NCI-H2196 treated with DMSO at 0.1 percent for 48 hours (cell line): ENCODE measurements around the gene CELSR1.

ENCODE experiments used
- DNase-seq: peaks from one replicate; lab custom pipeline; 2025; ENCODE audit not compliant: unreplicated experiment; lab: John Stamatoyannopoulos, UW

The CELSR1 gene

DNA sequence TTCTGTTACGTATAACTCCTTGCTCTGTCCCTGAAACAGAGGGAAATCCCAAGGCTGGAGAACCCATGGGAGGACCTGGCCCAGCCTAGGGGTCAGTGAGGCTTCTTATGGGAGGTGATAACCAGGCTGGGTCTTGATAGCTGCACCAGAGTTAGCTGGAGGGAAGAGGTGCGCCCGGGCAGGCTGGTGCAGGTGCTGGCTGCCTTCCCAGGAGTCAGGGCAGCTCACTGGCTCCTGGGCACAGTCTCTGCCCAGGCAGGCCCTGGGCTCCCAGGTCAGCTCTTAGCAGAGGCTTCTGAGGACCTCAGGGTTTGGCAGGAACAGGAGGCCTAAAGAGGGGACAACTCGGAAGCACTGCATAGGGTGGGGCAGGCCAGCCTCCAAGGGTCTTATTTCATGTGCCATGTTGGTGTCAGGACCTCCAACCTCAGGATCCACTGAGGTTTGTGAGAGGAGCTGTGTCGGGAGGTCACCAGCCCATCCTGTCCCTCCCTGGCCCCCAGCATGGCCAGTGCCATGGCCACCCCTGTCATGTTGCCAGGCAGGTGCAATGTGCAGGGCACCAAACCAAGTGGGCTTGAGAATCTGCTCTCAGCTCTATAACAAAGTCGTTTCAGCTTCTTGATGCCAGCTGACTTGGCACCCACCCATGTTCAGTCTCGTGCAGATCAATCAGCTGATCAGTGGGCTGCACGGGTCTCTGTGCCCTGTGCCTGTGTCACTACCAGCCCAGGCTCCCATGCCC, 20.5 kb upstream of the CELSR1 start:
- peak; percentile 26 for DNase-seq

DNA sequence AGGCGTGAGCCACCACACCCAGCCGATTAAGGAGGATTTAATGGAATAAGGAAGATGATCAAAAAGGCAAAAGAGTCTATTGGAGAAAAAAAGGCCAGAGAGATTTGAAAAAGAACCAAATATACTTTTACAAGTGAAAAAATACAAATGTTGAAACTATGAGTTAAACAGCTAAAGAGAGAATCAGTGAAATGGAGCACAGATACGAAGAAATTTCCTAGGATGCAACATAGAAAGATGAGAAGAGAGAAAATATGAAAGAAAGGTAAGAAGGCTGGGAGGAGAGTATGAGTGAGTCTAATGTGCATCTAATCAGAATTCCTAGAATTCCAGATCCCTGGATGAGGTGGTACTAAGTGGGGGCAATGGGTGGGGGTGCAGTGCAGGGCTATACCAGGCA, 19.4 kb upstream of the CELSR1 start:
- DNase-seq: no peak

DNA sequence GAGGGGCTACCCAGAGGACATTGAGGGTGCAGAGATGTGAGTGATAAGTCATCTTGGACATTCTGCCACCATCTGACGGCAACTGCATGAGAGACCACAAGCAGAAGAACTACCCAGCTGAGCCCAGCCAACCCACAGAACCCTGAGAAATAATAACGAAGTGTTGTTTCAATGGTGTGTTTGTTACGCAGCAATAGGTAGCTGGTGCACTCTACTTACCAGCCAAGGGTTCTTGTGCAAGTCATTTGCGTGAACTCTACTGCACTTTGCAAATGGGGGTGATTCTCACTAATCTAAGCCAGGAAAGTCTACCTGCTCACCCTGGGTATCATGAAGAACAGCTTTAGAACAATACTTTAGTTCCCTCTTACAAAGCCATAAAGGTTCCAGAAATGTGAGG, 15.8 kb upstream of the CELSR1 start:
- no peak for DNase-seq

DNA sequence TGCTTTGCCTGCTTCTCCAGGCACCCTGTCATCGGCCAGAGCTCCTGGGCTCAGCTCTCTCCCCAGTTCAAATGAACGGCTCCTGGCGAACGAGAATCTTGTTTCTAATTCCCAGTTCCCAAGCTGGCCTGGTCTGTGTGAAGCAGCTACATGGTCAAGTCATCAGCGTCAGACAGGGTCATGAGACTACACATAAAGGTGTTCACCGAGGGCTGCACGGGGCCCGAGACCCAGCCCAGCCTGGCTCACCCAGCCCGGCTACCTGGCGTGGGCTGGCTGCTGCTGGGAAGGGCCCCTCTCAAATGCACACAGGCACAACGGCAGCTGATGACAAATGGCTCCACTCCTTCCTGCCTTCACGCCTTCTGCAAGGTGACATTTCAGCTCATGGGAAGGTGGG, 14.6 kb upstream of the CELSR1 start:
- no peak for DNase-seq

DNA sequence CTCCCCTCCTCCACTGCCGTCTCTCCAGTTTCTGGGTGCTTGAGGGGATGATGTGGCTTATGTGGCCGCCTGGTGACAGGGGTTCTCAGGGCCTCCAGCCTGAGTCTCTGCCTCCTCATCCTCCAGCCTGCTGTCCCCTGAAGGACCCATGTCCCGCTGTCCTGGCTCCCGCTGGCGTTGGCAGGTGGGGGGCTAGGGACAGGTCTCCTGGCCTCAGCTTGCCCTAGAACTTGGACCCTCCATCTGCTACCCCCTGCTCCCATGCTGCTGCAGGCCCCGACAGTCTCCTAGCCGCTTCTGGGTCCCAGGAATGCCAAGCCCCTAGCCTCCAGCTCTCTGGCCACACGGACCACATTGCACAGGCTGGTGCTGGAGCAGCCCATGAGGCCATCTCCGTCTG, 13.9 kb upstream of the CELSR1 start:
- no peak for DNase-seq

DNA sequence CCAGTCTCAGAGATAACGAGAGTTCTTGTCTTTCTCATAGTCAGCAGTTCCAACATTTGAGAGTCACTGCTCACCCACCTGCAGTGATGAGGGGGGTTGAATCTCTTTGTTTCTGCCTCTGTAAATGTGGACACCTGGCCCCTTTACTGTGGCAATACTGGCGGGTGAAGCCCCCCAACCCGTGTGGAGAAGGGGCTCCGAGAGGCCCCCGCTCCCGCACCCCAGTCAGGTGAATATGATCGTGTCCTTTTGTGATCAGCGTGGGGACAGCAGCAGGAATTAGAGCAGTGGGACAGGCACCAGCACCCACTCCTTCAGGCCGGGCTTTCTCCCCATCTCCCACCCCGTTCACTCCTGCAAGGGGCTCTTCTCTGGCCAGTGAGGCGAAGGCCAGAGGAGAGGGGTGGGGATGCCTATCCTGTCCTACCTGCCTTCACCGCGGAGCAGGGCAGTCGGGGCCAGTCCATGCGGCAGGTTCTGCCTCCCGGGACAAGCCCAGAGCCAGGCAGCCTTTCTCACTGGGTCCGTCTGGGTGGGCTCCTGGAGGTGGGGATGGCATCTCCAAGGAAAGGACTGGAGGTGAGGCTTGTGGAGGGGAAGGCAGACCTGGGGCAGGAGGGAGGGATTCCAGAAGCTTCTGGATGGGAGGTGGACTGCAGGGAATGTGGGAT, 12.7 kb upstream of the CELSR1 start:
- DNase-seq: no peak

DNA sequence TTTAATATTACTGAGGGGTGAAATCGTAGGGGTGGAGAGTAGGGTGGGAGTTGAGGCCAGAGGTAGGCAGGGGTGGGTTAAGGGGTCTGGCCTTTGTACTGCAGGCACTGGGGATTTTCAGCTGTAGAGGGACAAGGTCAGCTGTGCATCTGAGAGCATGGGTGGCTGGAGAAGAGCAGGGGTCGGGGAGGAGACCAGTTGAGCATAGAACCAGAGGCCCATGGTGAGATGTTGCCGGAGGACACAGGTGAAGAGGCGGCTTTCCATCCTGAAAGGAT, 12.1 kb upstream of the CELSR1 start:
- no peak for DNase-seq

DNA sequence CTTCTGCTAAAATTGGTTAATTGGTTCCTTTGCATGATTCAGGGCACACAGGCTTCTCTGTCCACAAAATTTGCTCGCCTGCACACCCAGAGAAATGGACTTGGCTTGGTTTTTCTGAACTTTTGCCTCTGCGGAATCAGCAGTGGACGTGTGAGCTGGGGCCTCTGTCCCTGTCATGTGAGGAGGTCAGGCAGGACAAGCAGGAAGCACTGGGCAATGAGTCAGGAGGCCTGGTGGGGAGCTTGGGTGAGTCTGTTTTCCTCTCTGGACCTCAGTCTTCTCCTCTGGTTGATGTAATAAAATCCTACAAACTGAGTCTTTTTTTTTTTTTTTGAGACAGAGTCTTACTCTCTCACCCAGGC, 10.4 kb upstream of the CELSR1 start:
- DNase-seq: no peak

DNA sequence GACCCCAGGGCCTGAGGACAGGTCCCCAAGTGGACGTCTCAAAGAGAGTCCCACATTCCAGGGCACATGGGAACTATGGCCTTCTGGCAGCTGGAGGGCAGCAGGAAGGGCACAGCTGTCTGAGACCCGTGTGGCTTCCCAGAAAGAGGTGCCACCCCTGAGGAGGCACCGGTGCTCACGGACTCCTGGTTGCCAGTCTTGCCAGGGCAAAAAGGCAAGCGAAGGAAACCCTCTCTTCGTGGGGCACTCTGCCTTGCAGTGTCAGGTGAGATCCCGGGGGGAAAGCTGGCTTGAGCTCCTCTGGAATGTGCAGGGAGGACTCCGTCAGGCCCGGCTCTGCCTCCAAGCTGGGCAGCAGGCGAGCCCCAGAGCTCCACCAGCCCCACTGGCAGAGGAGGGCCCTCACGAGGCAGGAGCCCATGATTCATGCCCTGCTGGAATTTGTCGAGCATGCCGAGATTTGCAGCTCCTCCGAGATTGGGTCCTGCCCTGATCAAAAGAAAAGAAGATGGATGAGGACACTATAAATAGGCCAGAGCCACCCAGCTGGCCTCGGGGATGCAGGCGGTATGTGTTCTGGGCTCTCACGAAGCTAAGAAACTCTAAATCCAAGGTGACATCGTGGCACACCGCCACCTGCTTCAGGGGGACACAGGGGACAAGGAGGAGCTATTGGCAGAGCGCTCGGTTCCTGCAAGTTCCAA, 9.9 kb upstream of the CELSR1 start:
- no peak for DNase-seq

DNA sequence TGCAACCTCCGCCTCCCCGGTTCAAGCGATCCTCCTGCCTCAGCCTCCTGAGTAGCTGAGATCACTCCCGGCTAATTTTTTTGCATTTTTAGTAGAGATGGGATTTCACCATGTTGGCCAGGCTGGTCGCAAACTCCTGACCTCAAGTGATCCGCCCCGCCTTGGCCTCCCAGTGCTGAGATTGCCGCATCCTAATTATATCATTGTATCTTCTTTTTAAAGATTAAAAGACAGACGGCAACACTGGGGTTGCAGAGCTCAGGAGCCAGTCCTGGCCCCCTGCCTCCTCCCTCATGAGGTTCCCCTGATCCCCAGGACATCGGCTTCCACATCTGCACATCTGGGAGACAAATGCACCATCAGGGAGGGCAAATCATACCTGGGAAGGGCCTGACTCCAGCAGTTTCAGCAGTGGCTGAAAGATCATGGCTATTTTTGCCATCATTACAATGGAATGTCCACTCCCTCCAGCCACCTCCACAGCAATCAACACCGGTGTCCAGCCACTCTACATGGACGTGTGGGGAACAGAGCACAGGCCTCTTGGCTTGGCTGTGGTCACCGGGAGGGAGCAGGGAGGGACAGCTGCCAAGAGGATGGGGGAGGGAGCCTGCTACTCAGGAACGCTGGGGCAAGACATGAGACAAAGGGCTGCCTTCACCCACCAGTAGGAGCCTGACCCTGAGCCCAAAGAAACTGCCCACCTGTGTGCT, 9.2 kb upstream of the CELSR1 start:
- no peak for DNase-seq

DNA sequence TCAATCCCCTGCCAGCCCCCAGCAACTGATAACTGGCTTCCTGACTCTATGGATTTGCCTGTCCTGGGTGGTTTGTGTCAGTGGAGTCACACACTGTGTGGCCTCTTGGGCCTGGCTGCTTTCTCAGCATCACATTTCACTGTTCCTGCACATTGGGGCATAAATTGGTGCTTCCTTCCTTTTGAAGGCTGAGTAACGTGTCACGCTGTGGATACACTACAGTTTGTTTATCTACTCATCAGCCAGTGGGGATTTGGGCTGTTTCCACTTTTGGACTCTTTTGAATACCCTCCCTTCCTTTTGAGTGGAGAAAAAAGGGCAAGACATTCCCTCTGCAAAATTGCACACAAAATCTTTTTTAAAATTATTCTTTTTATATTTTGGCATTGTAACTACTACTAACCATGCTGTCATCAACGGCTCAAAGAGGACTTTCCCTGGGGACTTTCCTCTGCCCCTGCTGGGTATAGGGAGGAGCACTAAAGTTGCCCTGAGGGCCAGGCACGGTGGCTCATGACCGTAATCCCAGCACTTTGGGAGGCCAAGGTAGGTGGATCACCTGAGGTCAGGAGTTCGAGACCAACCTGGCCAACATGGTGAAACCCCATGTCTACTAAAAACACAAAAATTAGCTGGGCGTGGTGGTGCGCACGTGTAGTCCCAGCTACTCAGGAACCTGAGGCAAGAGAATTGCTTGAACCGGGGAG, 7.8 kb upstream of the CELSR1 start:
- no peak for DNase-seq

DNA sequence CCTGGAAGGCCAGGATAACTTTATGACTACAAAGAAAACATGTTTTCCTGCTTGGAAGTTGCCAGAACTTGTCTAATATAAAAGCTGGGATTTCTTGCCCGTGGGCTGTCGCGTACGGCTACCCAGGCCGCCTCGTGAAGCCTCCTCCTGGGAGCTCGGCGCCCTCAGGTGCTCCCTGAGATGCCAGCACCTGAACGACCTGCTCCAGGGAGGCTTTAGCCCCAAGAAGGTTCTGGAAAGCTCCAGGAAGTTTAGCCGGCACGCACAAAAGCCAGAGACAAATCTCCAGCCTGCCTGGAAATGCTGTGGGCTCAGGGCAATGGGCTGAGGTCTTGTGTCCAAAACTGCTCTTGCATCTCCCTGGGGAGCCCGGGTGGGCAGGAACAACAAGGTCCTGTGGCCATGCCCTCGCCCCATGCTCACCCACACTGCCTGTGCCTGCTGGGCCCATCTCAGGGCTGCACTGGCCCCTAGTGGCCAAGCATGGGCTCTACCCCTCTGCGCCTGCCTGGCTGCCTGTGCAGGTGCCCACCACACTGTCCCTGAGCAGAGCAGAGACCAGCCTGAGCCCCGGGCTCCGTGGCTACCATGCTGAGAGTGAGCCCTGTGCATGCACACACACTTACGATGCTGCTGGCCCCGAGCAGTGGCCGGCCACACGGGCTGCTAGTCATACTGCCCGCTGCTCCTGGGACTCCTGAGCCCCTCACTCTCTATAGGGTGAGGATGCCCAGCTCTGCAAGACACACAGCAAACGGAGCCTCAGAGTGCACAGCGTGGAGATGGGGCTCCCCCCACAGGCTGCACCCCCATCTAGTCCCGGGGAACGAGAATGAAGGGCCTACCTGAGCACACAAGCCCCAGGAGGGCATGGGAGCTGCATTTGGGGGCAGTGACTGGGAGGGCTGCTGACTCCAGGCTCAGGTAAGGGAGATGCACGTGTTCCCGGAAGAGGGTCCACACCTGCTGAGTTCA, 4.9 kb upstream of the CELSR1 start:
- peak; percentile 37 for DNase-seq

DNA sequence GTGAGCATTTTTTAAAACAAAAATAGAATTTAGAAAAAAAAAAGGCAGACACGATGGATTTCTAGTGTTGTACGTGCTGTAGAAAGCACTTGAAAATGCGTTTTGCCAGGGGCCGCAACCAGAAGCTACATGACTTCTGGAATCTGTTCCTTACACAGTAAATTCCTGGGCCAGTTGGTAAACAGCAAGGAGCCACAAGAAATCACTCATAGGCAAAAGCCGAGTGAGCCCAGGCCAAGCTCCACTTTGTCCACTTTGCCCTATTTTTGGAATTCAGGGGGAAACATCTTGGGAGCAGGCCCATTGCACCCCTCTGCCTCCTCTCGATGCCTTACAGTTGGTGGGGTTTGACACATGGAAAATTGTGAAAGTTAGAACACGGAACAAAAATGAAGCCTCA, 4.1 kb upstream of the CELSR1 start:
- DNase-seq: no peak

DNA sequence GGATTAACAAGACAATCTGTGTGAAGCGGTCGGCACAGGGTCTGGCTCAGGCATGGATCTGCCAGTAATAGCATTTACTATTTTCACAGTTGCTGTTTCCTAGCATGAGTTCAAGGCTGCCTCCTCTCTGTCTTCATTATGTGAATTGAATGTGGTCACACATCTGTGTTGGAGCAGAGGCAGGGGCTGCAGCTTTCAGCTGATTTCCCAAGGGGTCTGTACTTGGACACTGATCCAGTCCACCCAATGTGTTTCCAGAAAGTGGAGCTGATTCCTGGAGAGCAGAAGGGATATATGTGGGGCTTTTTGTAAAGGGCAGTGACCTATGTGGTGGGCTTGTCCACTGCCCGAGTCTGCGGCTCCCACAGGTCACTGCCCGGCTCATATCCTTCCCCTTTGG, 3.5 kb upstream of the CELSR1 start:
- DNase-seq: no peak

DNA sequence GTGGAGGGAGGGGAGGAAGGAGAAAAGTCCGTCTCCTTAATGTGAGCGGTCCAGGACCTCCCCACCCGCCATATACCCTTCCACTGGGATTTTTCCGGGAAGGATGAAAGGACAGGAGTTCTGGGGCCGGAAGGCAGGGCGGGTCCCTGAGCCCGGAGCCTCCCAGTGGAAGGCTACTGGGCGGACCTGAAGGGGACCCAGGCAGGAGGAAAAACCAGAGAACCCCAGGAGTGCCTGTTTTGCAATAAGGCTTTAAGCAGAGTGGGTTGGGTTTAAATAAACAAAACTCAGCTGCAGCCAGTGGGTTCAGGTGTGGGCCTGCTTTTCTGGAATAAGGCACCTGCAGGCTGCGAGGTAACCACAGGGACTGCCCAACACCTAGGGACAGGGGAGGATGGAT, 1.7 kb upstream of the CELSR1 start:
- DNase-seq: no peak

DNA sequence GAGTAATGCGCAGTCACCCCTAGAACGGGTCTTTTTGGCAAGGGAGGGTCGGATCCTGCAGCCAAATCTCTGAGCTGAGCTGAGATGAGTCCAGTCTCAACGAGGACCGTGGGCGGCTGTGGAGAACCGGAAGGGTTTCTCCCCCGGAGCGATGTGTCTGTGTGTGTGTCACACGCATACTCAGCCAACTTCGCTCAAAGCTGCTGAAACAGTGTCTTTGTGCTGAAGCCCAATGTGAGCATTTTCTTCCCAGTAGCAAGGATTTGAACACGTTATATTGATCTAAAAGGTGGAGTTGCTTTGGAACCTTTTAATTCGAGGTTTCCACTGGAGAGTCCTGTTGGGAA, 1.4 kb upstream of the CELSR1 start:
- no peak for DNase-seq

DNA sequence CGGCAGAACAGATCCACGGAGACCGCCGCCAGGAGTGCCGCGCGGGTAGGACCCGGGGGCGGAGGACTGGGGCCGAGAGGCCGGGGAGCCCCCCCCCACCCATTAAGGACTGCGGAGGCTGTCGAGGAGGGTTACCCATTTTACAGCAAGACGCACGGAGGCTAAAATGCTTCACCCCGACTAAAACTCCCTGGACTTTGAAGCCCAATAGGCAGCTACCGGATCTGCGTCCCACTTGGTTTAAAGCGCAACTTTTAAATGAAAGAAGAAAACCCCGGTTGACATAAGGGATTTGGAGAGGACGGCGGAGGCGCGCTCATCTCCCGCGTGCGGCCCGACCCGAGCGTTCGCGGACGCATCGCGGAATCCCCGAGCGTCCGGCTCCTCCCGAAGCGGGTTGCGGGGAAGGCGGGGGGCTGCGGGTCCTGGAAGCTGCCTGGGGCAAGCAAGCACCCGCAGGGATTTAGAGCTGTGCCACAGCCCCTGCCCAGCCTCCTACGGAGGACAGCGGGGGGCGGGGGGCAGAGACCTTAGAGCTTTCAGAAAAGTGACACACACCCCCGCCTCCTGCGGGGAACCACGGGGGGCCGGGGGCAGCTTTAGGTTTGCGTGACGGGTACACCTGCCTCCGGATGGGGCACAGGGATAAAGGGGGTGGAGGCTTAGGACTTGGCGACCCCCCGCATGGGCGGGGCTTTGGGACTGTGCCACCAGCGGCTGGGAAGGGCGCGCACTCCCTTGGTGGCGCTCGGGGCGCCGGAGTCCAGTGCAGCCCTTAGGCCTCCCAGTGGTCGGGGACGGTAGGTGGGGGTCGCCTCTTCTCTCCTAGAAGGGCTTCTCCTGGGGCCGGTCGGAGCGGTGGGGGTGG, 760 bp upstream of the CELSR1 start:
- no peak for DNase-seq

DNA sequence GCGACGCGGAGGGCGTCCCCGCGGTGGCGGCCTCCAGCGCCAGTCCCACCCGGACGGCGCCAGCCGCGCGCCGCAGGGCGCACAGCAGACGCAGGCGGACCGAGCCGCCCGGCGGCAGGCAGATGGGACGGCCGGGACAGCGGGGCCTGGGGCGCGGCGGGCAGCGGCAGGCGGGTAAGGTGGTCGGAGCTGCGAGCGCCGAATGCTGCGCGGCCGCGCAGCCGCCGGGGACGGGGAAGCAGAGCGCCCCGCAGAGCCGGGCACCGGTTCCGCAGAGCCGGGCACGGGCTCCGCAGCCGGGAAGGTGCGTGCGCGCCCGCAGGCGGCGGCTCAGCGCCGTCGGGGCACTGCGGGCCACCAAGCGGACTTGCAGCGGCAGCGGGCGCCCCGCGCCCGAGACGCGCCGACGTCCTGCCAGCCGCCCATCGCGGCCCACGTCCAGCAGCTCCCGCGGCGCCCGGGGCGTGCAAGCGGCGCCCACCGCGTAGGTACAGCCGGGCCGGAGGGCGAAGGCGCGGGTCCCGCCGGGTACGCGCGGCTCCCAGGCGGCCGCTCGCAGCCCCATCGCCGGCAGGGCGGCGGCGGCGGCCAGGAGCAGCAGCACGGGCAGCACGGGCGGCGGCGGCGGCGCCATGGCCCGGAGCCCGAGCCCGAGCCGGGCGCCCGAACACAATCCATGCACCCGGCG, 739 bp downstream of the CELSR1 start:
- DNase-seq: no peak
